IMR-90 (cell line): ENCODE results near the gene KRT37. TPM values are rescaled to one million over a fixed set of nuclear protein-coding genes. Genes with fewer than 3 reads are reported as not detected.

Source experiments
- ATAC-seq: fragments of 200-7000 bp; cut with Tn5 transposase; 2 replicates; pipeline ENCODE4 v1.9.1; 2020; ENCODE audit warnings: low read depth, mild to moderate bottlenecking, moderate library complexity
- BruUV-seq: library from RNA; stranded (reverse); fragments of 400-500 nt; replicated peaks from 2 replicates; lab custom pipeline; 2021; lab: Mats Ljungman, UMichigan
- CTCF ChIA-PET: fragments of 300-600 bp; formaldehyde crosslinking; extraction: SDS; loops from one replicate; lab custom pipeline; 2021; ENCODE audit warnings: antibody characterized with exemption; lab: Yijun Ruan, JAX
- POLR2A ChIA-PET: fragments of 300-600 bp; sonication (Branson Sonifier 250); formaldehyde crosslinking; loops from one replicate; lab custom pipeline; 2022; ENCODE audit warnings: antibody characterized with exemption; ENCODE audit not compliant: unreplicated experiment; lab: Charles Lee
- DNase-seq: peaks from one replicate; pipeline ENCODE4 v3.0.0; 2013
- H2AFZ ChIP-seq: replicated peaks from 2 replicates; pipeline ENCODE3; 2013; ENCODE audit warnings: low read length, mild to moderate bottlenecking; ENCODE audit not compliant: poor library complexity
- H2AK5ac ChIP-seq: 2 replicates; pipeline ENCODE4 v1.6.1; 2013; ENCODE audit warnings: low read depth, low read length, inconsistent platforms
- H2AK9ac ChIP-seq: replicated peaks from 2 replicates; pipeline ENCODE3; 2013; ENCODE audit warnings: mild to moderate bottlenecking, low read depth, low read length, moderate library complexity; ENCODE audit not compliant: poor library complexity
- H2BK120ac ChIP-seq: 2 replicates; pipeline ENCODE4 v1.6.1; 2013; ENCODE audit warnings: low read depth, low read length, inconsistent platforms
- H2BK15ac ChIP-seq: 3 replicates; pipeline ENCODE4 v1.6.1; 2013; ENCODE audit warnings: low read depth, low read length, inconsistent platforms
- H2BK20ac ChIP-seq: 2 replicates; pipeline ENCODE4 v1.6.1; 2013; ENCODE audit warnings: low read depth, mild to moderate bottlenecking, inconsistent platforms, low read length, moderate library complexity
- H2BK5ac ChIP-seq: 2 replicates; pipeline ENCODE4 v1.6.1; 2013; ENCODE audit warnings: mild to moderate bottlenecking, low read depth, low read length, inconsistent platforms; ENCODE audit not compliant: poor library complexity, severe bottlenecking
- H3K14ac ChIP-seq: replicated peaks from 2 replicates; pipeline ENCODE4 v1.6.1; 2013; ENCODE audit warnings: low read depth, low read length, inconsistent platforms
- H3K18ac ChIP-seq: 2 replicates; pipeline ENCODE4 v1.6.1; 2013; ENCODE audit warnings: low read depth, low read length, control low read depth
- H3K23ac ChIP-seq: 2 replicates; pipeline ENCODE4 v1.6.1; 2013; ENCODE audit warnings: low read depth, low read length, inconsistent platforms
- H3K27ac ChIP-seq: 2 replicates; pipeline ENCODE4 v1.5.1; 2013; ENCODE audit warnings: mild to moderate bottlenecking, control low read depth, low read length; ENCODE audit not compliant: insufficient read depth
- H3K27me3 ChIP-seq: 2 replicates; pipeline ENCODE4 v1.6.1; 2013; ENCODE audit warnings: low read length; ENCODE audit not compliant: control insufficient read depth, insufficient read depth
- H3K36me3 ChIP-seq: 2 replicates; pipeline ENCODE4 v1.6.1; 2013; ENCODE audit warnings: low read length, mixed read lengths; ENCODE audit not compliant: control insufficient read depth, insufficient read depth
- H3K4ac ChIP-seq: 2 replicates; pipeline ENCODE4 v1.6.1; 2013; ENCODE audit warnings: low read depth, low read length, inconsistent platforms
- H3K4me1 ChIP-seq: 2 replicates; pipeline ENCODE4 v1.6.1; 2013; ENCODE audit warnings: low read length, mixed read lengths; ENCODE audit not compliant: control insufficient read depth, insufficient read depth
- H3K4me2 ChIP-seq: 2 replicates; pipeline ENCODE4 v1.6.1; 2013; ENCODE audit warnings: low read depth, mild to moderate bottlenecking, control low read depth, low read length, moderate library complexity
- H3K4me3 ChIP-seq: 2 replicates; pipeline ENCODE4 v1.5.1; 2013; ENCODE audit warnings: low read depth, mild to moderate bottlenecking, control low read depth, low read length, moderate library complexity; ENCODE audit not compliant: insufficient read depth
- H3K56ac ChIP-seq: 2 replicates; pipeline ENCODE4 v1.6.1; 2013; ENCODE audit warnings: low read length, inconsistent platforms; ENCODE audit not compliant: insufficient read depth; ENCODE audit errors: extremely low read depth
- H3K79me1 ChIP-seq, 2 experiments: 2 replicates each; pipeline ENCODE4 v1.6.1; 2013; ENCODE audit warnings: low read length in 2 of 2, inconsistent platforms in 1 of 2, low read depth in 1 of 2
- H3K9ac ChIP-seq: 2 replicates; pipeline ENCODE4 v1.6.1; 2013; ENCODE audit warnings: low read depth, low read length, control low read depth
- H3K9me1 ChIP-seq: 2 replicates; pipeline ENCODE4 v1.6.1; 2013; ENCODE audit warnings: low read length, inconsistent platforms; ENCODE audit not compliant: insufficient read depth
- H3K9me3 ChIP-seq: 2 replicates; pipeline ENCODE4 v1.6.1; 2013; ENCODE audit warnings: low read length; ENCODE audit not compliant: control insufficient read depth, insufficient read depth
- H4K20me1 ChIP-seq: 2 replicates; pipeline ENCODE4 v1.6.1; 2013; ENCODE audit warnings: low read length, inconsistent platforms; ENCODE audit not compliant: insufficient read depth
- H4K5ac ChIP-seq: 2 replicates; pipeline ENCODE4 v1.6.1; 2013; ENCODE audit warnings: mild to moderate bottlenecking, low read depth, low read length, control low read depth
- H4K8ac ChIP-seq, 2 experiments: 2 replicates each; pipeline ENCODE4 v1.6.1; 2013; ENCODE audit warnings: low read depth in 2 of 2, low read length in 2 of 2, control low read depth in 1 of 2, inconsistent platforms in 1 of 2
- H4K91ac ChIP-seq: 2 replicates; pipeline ENCODE4 v1.6.1; 2013; ENCODE audit warnings: low read depth, low read length, inconsistent platforms; ENCODE audit not compliant: insufficient read depth
- BHLHE40 ChIP-seq: fragments of 150-350 bp; IDR thresholded peaks from 2 replicates; pipeline ENCODE4 v1.6.1; 2016; ENCODE audit warnings: mild to moderate bottlenecking, low read depth, low read length
- CTCF ChIP-seq: conservative IDR thresholded peaks from 2 replicates; pipeline ENCODE4 v1.5.1; 2012; ENCODE audit warnings: mild to moderate bottlenecking, low read depth, low read length, improper control_type of control experiment
- MAFK ChIP-seq: IDR thresholded peaks from 2 replicates; pipeline ENCODE4 v1.6.1; 2012; ENCODE audit warnings: low read depth, low read length, improper control_type of control experiment
- MXI1 ChIP-seq: IDR thresholded peaks from 2 replicates; pipeline ENCODE4 v1.6.1; 2012; ENCODE audit warnings: low read depth, mild to moderate bottlenecking, low read length, moderate library complexity, borderline replicate concordance
- NFE2L2 ChIP-seq: fragments of 150-350 bp; IDR thresholded peaks from 2 replicates; pipeline ENCODE4 v1.6.1; 2016; ENCODE audit warnings: low read depth, mild to moderate bottlenecking, low read length
- POLR2A ChIP-seq: IDR thresholded peaks from 2 replicates; pipeline ENCODE4 v1.6.1; 2012; ENCODE audit warnings: mild to moderate bottlenecking, low read depth, low read length
- RCOR1 ChIP-seq: IDR thresholded peaks from 2 replicates; pipeline ENCODE4 v1.6.1; 2012; ENCODE audit warnings: mild to moderate bottlenecking, low read length, improper control_type of control experiment; ENCODE audit not compliant: insufficient replicate concordance
- RFX5 ChIP-seq: IDR thresholded peaks from 2 replicates; pipeline ENCODE4 v1.8.0; 2012; ENCODE audit warnings: low read depth, mild to moderate bottlenecking, low read length, moderate library complexity
- SMC3 ChIP-seq: fragments of 150-350 bp; IDR thresholded peaks from 2 replicates; pipeline ENCODE4 v1.6.1; 2016; ENCODE audit warnings: low read depth, mild to moderate bottlenecking, antibody characterized with exemption, low read length, moderate library complexity
- WGBS, 2 experiments: methylation state at CpG; one replicate each; pipeline versions ENCODE4 v1.1.5 to v1.1.7; 2013; ENCODE audit warnings: missing lambda C conversion rate in 2 of 2; ENCODE audit not compliant: insufficient read length in 1 of 2; ENCODE audit errors: extremely low coverage in 2 of 2; 5-methylcytosine and 5-hydroxymethylcytosine counted together
- dilution Hi-C: fragments of 300-500 bp; cut with HindIII; formaldehyde crosslinking; loops from one replicate; pipeline ENCODE4 v1.14.3; 2018; ENCODE audit warnings: low sequenced_read_pairs; ENCODE audit not compliant: unreplicated experiment
- in situ Hi-C: fragments of 300-500 bp; cut with MboI; formaldehyde crosslinking; loops from 3 replicates; pipeline ENCODE4 v1.14.3; 2019; ENCODE audit warnings: low sequenced_read_pairs, inconsistent platforms, mixed read lengths
- intact Hi-C: fragments of 100-400 bp; cut with micrococcal nuclease; formaldehyde crosslinking; loops from 2 replicates; pipeline ENCODE4 v1.10.0; 2022
- polyA plus RNA-seq, 3 experiments: library from polyadenylated mRNA; depleted of rRNA; stranded (reverse); fragments of >200 nt; gene quantifications; 2 replicates each; pipeline ENCODE4 v1.2.3, GENCODE V29; 2012; ENCODE audit warnings: low replicate concordance in 1 of 3
- total RNA-seq: library from RNA; depleted of rRNA; stranded (reverse); fragments of >200 nt; gene quantifications from 2 replicates; pipeline ENCODE4 v1.2.3, GENCODE V29; 2012
- TF ChIP-seq, protein P1 (sequence below): fragments of 150-350 bp; IDR thresholded peaks from 2 replicates; pipeline ENCODE4 v1.6.1; 2017; ENCODE audit warnings: mild to moderate bottlenecking, antibody characterized with exemption, low read length, low read depth
- TF ChIP-seq, protein P2 (sequence below): fragments of 150-350 bp; IDR thresholded peaks from 2 replicates; pipeline ENCODE4 v1.6.1; 2016; ENCODE audit warnings: low read depth, mild to moderate bottlenecking, low read length, moderate library complexity, borderline replicate concordance

The KRT37 gene
- total and polyA plus RNA-seq, 2 of the 4 experiments (the other 2 are of a cell fraction): not detected

GRCh38 chr17:41407226-41407625 lies 17.2 kb downstream of the KRT37 start:
- no peak overlapping the region for H4K8ac ChIP-seq
- H3K9me3 ChIP-seq: no peaks in the 10 kb centered on the region
- dilution Hi-C loops (no loop called here), in situ Hi-C loops (no loop called here), intact Hi-C loops (no loop called here)
- ATAC-seq: no peak
- ChIA-PET POLR2A (no interaction called here), CTCF (no interaction called here)
- no peak overlapping the region for H2BK20ac ChIP-seq
- DNase-seq: no peak
- H3K4me3 ChIP-seq: no peak overlapping the region
- TF ChIP-seq, protein P1, sequence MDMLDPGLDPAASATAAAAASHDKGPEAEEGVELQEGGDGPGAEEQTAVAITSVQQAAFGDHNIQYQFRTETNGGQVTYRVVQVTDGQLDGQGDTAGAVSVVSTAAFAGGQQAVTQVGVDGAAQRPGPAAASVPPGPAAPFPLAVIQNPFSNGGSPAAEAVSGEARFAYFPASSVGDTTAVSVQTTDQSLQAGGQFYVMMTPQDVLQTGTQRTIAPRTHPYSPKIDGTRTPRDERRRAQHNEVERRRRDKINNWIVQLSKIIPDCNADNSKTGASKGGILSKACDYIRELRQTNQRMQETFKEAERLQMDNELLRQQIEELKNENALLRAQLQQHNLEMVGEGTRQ: no peak
- no peak for TF ChIP-seq RCOR1
- TF ChIP-seq NFE2L2: no peak
- TF ChIP-seq RFX5: no peak
- TF ChIP-seq POLR2A: no peak
- no peak for TF ChIP-seq MXI1
- no peak for TF ChIP-seq CTCF
- no peak for TF ChIP-seq SMC3
- TF ChIP-seq, protein P2, sequence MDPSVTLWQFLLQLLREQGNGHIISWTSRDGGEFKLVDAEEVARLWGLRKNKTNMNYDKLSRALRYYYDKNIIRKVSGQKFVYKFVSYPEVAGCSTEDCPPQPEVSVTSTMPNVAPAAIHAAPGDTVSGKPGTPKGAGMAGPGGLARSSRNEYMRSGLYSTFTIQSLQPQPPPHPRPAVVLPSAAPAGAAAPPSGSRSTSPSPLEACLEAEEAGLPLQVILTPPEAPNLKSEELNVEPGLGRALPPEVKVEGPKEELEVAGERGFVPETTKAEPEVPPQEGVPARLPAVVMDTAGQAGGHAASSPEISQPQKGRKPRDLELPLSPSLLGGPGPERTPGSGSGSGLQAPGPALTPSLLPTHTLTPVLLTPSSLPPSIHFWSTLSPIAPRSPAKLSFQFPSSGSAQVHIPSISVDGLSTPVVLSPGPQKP: no peak
- TF ChIP-seq MAFK: no peak
- no peak for TF ChIP-seq BHLHE40
- H2AK9ac ChIP-seq: no peak overlapping the region
- H3K9ac ChIP-seq: no peak overlapping the region
- H3K23ac ChIP-seq: no peak overlapping the region
- H3K4me2 ChIP-seq: no peak overlapping the region
- H3K18ac ChIP-seq: no peak overlapping the region
- H4K5ac ChIP-seq: no peak overlapping the region
- H2BK120ac ChIP-seq: no peak overlapping the region
- H2BK5ac ChIP-seq: no peak overlapping the region
- H3K36me3 ChIP-seq: no peaks in the 10 kb centered on the region
- 83% methylated on average over 2 of the region's 10 CpGs; no CpG with 5 or more reads in 1 of the 2 experiments for WGBS, 2 experiments
- no peak overlapping the region for H3K56ac ChIP-seq
- no peaks in the 10 kb centered on the region; a peak in 1 of 4 replicates for H3K79me1 ChIP-seq
- no peak overlapping the region for H2AK5ac ChIP-seq
- no peak overlapping the region for H2AFZ ChIP-seq
- no peaks in the 10 kb centered on the region for H4K20me1 ChIP-seq
- no peak overlapping the region for H3K4ac ChIP-seq
- H3K14ac ChIP-seq: no peak overlapping the region
- H3K4me1 ChIP-seq: peaks cover 22% of the 10 kb centered on the region
- H2BK15ac ChIP-seq: no peak overlapping the region
- no peak overlapping the region for H4K91ac ChIP-seq
- H3K27ac ChIP-seq: no peak overlapping the region
- peaks cover 26% of the 10 kb centered on the region for H3K9me1 ChIP-seq
- no TSS peak for BruUV-seq
- H3K27me3 ChIP-seq: no peaks in the 10 kb centered on the region
